ENCODE results near the gene DENND4C.
"Not testable (repeated sequence)": the region's sequence is repeated elsewhere in the genome, so short reads cannot be mapped to it uniquely, and the experiment has no call there.

DENND4C gene

GRCh38 chr9:19230355-19231125 is at the start of gene DENND4C:
Gene DENND4C (plus strand): TSS chr9:19230693. CDS start chr9:19276175, 45,482 bp downstream.
- peak; percentile 82 for DNase-seq

- no peak for DNase-seq
Observed at GRCh38 chr9:19180991-19181390, 49.5 kb upstream of the DENND4C start.

GRCh38 chr9:19181561-19181960 is 48.9 kb upstream of the DENND4C start:
- no peak for DNase-seq

DNA sequence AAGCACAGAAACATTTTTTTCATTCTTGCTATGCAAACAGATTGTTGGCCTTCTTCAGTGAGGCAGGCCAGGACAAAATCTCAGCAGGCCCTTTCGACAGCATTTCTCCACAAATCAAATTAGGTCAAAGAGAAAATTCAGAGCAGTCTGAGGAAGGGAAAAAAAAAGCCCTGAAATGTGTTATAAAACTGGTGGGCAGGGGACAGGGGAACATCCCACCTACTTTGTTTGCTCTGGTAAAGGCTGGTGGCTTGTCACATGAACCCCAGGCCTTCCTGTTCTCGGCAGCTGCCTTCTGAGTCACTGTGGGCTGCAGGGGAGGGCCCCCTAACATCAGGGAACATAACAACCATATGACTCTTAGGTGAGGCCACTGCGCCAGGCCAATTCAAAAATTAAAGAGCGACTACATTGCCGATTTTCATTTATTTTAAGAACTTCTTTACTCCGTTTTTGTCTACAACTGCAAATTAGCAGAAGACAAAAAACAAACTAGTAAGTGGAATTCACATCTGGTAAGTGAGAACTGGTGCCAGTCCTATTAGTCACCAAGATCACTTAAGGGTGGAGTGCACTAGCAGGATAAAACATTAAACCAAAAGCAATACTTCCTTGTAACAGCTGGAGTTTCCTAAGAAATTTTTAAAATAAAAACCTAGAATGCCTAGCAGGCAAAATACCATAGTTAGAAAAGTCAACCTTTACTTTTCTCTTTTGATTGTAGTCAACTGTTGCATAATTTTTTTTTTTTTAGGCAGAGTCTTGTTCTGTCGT is 46.2 kb upstream of the DENND4C start:
- peak; percentile 79 for DNase-seq

DNA sequence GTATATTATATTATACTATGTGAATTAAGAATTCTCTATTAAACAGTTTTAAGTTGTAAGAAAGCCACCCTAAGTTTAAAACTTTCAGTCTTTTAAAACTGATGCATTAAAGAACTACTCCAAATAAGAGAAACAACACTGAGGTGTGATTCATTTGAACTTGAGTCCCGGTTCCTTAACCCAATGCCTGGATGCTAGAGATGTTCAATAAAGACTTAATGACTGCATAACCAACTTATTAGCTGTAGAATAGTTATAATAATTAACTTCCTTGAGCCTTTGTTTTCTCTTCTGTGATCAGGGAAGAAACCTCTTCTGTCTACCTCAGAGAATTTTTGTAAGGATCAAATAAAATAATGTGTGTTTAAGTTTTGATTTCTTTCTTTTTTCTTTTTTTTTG is 45.3 kb upstream of the DENND4C start:
- no peak for DNase-seq

DNA sequence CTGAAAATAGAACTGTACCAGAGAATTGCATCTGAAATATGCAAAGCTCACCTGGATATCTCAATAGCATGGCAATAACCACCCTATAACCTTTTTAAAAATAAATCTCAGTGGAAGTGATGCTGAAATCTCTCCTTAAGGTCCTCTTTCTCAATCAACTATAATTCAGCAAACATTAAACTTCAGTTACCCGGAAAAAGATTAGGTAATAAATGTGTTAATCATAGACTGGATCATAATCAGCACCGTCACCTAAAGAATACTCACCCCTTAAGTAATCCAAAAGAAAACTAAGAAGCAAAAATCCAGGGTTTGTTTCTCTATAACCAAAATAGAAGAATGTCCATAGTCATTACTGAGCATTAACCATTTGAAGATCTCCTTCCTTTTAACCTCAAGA is 44.3 kb upstream of the DENND4C start:
- DNase-seq: no peak

GRCh38 chr9:19188771-19189170 is 41.7 kb upstream of the DENND4C start:
- DNase-seq: no peak

DNA sequence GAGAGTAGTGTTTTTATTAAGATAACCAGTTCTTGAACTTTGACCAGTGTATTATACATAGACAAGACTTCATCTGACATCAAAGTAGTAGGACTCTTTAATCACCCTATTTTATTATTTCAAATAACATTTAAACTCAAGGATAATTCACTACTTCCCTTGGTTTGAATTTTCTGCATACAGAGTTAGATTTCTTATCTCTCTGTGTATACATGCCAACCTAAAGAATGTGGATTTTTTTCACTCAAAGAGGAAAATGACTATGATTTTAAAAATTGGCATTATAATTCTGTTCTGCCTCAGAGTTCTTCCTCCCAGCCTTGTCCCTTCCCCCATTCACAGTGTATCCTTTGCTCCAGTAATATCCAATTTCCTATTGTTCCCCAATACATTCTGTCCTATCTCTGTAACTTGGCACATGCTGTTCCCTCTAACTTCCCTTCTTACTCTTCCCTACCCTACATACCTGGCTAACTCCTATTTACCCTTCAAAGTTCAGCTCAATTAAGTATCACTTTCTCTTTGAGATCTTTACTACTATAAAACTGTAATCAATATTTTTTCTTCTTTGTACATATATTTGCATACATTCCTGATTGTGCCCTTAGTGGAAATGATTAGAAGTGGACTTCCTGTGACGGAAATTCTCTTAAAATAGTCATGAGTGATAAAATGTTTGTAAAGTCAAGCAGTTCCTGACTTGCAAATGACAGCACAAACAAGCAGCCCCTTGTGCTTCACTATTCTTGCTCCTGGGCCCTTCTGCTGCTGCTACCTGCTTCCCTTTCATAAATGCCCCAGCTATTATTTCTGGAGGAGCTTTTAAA is 38.1 kb upstream of the DENND4C start:
- no peak for DNase-seq

DNA sequence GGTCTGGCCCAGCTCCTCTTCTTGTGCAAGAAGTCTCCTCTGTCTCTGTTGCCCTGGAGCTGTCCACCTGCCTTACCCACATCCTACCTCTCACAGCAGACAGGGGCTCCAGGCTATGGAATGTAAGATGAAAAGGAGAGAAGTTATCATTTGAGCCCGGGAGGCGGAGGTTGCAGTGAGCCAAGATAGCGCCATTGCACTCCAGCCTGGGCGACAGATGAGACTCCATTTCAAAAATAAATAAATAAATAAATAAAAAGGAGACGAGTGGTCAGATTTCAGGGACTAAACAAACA is 37.5 kb upstream of the DENND4C start:
- no peak for DNase-seq

- DNase-seq: not testable (repeated sequence)
Observed at GRCh38 chr9:19193358-19193973, 37.0 kb upstream of the DENND4C start.

GRCh38 chr9:19198406-19198805 is 32.1 kb upstream of the DENND4C start:
- DNase-seq: no peak

DNA sequence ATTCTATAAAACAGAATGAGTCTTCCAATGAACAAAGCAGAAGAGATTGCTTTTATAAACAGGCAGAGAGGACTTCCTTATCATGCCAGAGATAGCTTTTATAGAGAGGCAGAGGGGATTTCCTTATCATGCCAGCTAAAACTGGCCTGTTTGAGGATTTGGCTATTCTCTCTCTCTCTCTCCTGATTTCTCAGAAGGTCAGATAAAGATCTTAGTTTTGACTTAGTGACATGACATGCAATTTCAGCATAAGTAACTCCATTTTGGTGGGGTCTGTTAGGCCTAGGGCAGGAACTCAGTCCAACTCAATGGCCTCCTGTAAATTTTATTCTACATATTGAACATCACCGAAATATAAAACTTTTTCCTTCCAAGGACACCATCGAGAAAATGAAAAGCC is 31.5 kb upstream of the DENND4C start:
- no peak for DNase-seq

- no peak for DNase-seq
Observed at GRCh38 chr9:19200229-19200628, 30.3 kb upstream of the DENND4C start.

GRCh38 chr9:19201899-19202891 is 28.3 kb upstream of the DENND4C start:
- no peak for DNase-seq

DNA sequence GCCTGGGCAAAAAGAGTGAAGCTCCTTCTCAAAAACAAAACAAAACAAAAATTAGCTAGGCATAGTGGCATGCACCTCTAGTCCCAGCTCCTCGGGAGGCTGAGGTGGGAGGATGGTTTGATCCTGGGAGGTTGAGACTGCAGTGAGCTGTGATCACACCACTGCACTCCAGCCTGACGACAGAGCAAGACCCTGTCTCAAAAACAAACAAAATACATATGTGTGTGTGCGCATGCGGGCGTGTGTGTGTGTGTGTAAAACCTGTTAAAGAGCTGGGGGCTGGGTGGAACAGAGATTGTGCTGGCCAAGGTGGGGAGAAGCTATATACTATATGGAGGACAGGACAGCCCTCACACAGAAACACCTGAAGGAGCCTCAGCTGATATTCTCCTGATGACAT is 27.4 kb upstream of the DENND4C start:
- no peak for DNase-seq

DNA sequence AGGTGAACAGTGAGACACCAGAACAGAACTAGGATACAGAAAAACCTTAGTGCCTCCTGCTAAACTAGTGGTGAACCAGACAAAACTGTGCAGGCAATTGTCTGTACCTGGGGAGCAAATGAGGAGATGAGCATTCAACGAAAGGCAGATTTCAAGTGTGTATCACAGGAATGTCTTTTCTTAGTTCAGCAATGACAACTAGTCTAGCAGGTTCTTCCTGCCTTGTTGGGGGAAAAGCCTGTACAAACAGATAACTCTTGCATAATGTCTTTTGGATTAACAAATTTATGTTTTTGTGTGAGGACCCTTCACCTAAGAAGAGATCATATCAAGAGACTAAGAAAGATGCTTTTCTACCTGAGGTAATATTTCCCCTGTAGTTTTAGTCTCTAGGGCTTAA is 21.8 kb upstream of the DENND4C start:
- DNase-seq: no peak

DNA sequence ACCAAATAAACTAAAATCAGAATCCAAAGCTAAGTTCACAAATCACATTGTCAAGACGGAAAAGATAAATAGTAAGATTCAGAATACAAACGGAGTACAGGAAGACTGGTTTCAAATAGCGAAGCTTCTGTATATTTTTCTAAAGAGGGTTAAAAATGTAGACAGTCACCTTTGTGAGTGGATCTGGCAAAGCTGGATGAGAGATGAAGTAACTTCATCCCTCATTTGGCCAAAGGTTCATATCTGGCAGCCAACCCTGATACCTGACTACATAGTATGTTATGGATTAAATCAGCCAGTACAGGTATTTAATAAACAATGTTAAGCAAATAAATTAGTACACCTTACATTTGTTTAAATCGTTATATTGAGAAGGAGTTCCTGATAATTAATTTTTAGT is 21.3 kb upstream of the DENND4C start:
- no peak for DNase-seq

DNA sequence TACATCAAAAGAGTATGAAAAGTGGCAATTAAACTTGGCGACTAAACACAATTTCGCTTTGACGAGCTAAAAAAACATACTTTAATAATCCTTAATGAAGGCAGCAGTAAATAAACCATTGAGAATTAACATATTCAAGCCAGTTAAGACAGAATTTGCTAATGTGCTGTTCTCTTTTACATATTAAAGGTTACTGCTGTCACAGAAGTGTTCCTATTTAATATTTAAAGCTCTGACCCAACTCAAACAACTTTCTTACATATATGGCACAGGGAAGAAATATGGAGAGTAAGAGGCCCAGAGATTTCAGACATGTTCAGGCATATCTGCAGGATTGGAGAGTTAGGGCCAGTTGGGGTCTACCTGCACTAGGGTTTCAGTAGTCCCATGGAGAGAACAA is 16.7 kb upstream of the DENND4C start:
- no peak for DNase-seq

DNA sequence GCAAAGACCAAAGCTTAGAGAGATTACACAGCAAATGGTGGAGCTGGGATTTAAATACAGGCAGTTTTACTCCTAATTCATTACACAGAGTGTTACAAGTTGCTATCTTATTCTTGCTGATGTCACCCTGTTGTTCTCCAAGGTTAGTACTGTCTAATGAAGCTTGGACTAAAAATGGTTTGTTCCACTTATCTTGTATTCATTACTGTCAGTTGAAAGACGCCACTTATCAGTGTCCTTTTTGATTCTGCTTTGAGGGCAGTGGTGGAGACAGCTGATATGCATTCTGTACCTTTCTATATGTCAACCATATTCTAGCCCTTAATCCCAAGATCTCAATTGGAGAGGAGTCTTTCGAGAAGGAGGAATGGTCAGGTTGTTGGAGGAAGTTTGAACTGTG is 14.0 kb upstream of the DENND4C start:
- no peak for DNase-seq

- no peak for DNase-seq
Observed at GRCh38 chr9:19221326-19221725, 9.2 kb upstream of the DENND4C start.

GRCh38 chr9:19223724-19224123 is 6.8 kb upstream of the DENND4C start:
- DNase-seq: no peak

DNA sequence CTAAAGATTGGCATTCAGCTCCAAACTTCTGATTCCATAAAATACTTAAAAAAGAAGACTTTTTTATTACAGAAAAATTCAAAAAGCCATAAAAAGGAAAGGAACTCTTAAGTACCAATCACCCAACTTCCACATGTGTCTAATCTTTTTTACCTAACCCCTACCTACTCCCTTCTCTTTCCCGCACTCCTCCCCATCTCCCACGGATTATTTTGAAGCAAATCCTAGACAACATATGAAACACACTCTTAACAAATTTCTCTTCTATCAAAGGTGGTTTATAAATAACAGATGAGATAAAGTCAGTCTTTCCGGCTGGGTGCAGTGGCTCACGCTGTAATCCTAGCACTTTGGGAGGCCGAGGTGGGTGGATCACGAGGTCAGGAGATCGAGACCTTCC is 5.9 kb upstream of the DENND4C start:
- no peak for DNase-seq
